CD14-positive monocyte (primary cell): Measurements from ENCODE around the gene FBXO45. TPM values are rescaled to one million over a fixed set of nuclear protein-coding genes. Genes with fewer than 3 reads are reported as not detected.
A peak's percentile ranks its signal among the peaks of the same experiment; 100 is the strongest.

Source experiments
- DNase-seq, 3 donors: peaks; one replicate each; pipeline ENCODE4 v3.0.0-alpha.2; 2011 to 2022
- H2AFZ ChIP-seq: 2 replicates; pipeline ENCODE4 v1.6.0; 2012; ENCODE audit warnings: mild to moderate bottlenecking, low read depth, low read length, inconsistent platforms; ENCODE audit not compliant: insufficient read depth, poor library complexity, severe bottlenecking
- H3K27ac ChIP-seq, 2 donors: 1 replicate in 1 of 2; 2 replicates in 1 of 2; pipeline ENCODE4 v1.5.1; 2012 to 2013; ENCODE audit warnings: low read length in 2 of 2, control low read depth in 1 of 2, inconsistent platforms in 1 of 2, low read depth in 1 of 2, mild to moderate bottlenecking in 1 of 2
- H3K27me3 ChIP-seq, 2 donors: one replicate each; pipeline versions ENCODE4 v1.6.0 to v1.6.1; 2011 to 2013; ENCODE audit warnings: low read length in 2 of 2; ENCODE audit not compliant: control insufficient read depth in 2 of 2, insufficient read depth in 2 of 2
- H3K36me3 ChIP-seq, 2 donors: replicated peaks in 1 of 2; 1 replicate in 1 of 2; 2 replicates in 1 of 2; pipeline versions ENCODE4 v1.5.1 to v1.6.1; 2012 to 2013; ENCODE audit warnings: low read length in 2 of 2, control low read depth in 1 of 2, inconsistent platforms in 1 of 2, mild to moderate bottlenecking in 1 of 2; ENCODE audit not compliant: insufficient read depth in 2 of 2, control insufficient read depth in 1 of 2
- H3K4me1 ChIP-seq, 2 donors: 1 replicate in 1 of 2; 2 replicates in 1 of 2; pipeline versions ENCODE4 v1.5.1 to v1.6.1; 2012 to 2013; ENCODE audit warnings: low read length in 2 of 2, control low read depth in 1 of 2, inconsistent platforms in 1 of 2, mild to moderate bottlenecking in 1 of 2, moderate library complexity in 1 of 2; ENCODE audit not compliant: insufficient read depth in 2 of 2, control insufficient read depth in 1 of 2
- H3K4me2 ChIP-seq: replicated peaks from 2 replicates; pipeline ENCODE3; 2012; ENCODE audit warnings: low read length, moderate library complexity, mild to moderate bottlenecking; ENCODE audit not compliant: poor library complexity, severe bottlenecking; ENCODE audit errors: extremely low read depth
- H3K4me3 ChIP-seq, 3 experiments: fragments of 200-600 bp in 1 of 3; sonication (generic) in 1 of 3; replicated peaks in 1 of 3; 1 replicate in 2 of 3; 2 replicates in 1 of 3; pipeline ENCODE4 v1.5.1; 2011 to 2013; ENCODE audit warnings: low read length in 3 of 3, mild to moderate bottlenecking in 3 of 3, control low read depth in 2 of 3, low read depth in 2 of 3, inconsistent platforms in 1 of 3, moderate library complexity in 1 of 3
- H3K79me2 ChIP-seq: 2 replicates; pipeline ENCODE4 v1.6.0; 2012; ENCODE audit warnings: mild to moderate bottlenecking, control low read depth, inconsistent platforms, low read length, moderate library complexity; ENCODE audit not compliant: insufficient read depth
- H3K9ac ChIP-seq: 2 replicates; pipeline ENCODE4 v1.6.0; 2017; ENCODE audit warnings: low read length, mild to moderate bottlenecking; ENCODE audit not compliant: insufficient read depth, poor library complexity, severe bottlenecking
- H3K9me3 ChIP-seq, 2 donors: replicated peaks in 1 of 2; 1 replicate in 1 of 2; 2 replicates in 1 of 2; pipeline versions ENCODE4 v1.5.1 to v1.6.1; 2012 to 2013; ENCODE audit warnings: low read length in 2 of 2, control low read depth in 1 of 2; ENCODE audit not compliant: control insufficient read depth in 1 of 2, insufficient read depth in 1 of 2
- H4K20me1 ChIP-seq: 2 replicates; pipeline ENCODE4 v1.6.0; 2012; ENCODE audit warnings: mild to moderate bottlenecking, low read length, control low read depth, moderate library complexity; ENCODE audit not compliant: insufficient read depth
- H3K27ac Mint-ChIP-seq, 7 donors: one replicate each; pipeline ENCODE4 v1.8.0; 2020; ENCODE audit warnings: mild to moderate bottlenecking in 7 of 7, mixed read lengths in 7 of 7, moderate library complexity in 6 of 7, inconsistent platforms in 2 of 7
- H3K27me3 Mint-ChIP-seq, 3 donors: one replicate each; pipeline ENCODE4 v1.8.0; 2021 to 2022; ENCODE audit warnings: low read depth in 3 of 3, mild to moderate bottlenecking in 3 of 3, mixed read lengths in 3 of 3, moderate library complexity in 3 of 3, inconsistent platforms in 1 of 3
- H3K36me3 Mint-ChIP-seq, 2 donors: one replicate each; pipeline ENCODE4 v1.8.0; 2020; ENCODE audit warnings: mixed read lengths in 2 of 2, inconsistent platforms in 1 of 2, mild to moderate bottlenecking in 1 of 2
- H3K4me1 Mint-ChIP-seq: one replicate; pipeline ENCODE4 v1.8.0; 2020; ENCODE audit warnings: mild to moderate bottlenecking, mixed read lengths
- H3K4me3 Mint-ChIP-seq, 2 donors: one replicate each; pipeline ENCODE4 v1.8.0; 2020; ENCODE audit warnings: mild to moderate bottlenecking in 2 of 2, mixed read lengths in 2 of 2, moderate library complexity in 1 of 2
- H3K9me3 Mint-ChIP-seq, 7 donors: one replicate each; pipeline ENCODE4 v1.8.0; 2020 to 2022; ENCODE audit warnings: mixed read lengths in 7 of 7, mild to moderate bottlenecking in 6 of 7, moderate library complexity in 6 of 7, inconsistent platforms in 2 of 7
- CTCF ChIP-seq: fragments of 200-600 bp; IDR thresholded peaks from one replicate; pipeline ENCODE4 v1.8.0; 2022; ENCODE audit warnings: antibody characterized with exemption, mild to moderate bottlenecking
- WGBS: methylation state at CpG from one replicate; pipeline ENCODE4 v1.1.5; 2013; ENCODE audit warnings: missing lambda C conversion rate; ENCODE audit not compliant: insufficient coverage; 5-methylcytosine and 5-hydroxymethylcytosine counted together
- intact Hi-C, 2 donors: fragments of 100-400 bp; cut with micrococcal nuclease; formaldehyde crosslinking; loops; one replicate each; pipeline versions ENCODE4 v1.15.0 to v1.15.1; 2023
- polyA plus RNA-seq, 3 donors: library from polyadenylated mRNA; depleted of rRNA in 1 of 3; unstranded in 2 of 3; stranded (reverse) in 1 of 3; fragments of 300-500 nt in 2 of 3; fragments of >200 nt in 1 of 3; fragmentation: Illumina TruSeq in 2 of 3; gene quantifications; 1 replicate in 2 of 3; 2 replicates in 1 of 3; pipeline ENCODE4 v1.2.3, GENCODE V29; 2012 to 2021

The FBXO45 gene
- polyA plus RNA-seq, 3 donors = 1.8 to 2.8 (median 2.3) TPM

GRCh38 chr3:196559826-196560225, 8.6 kb upstream of the FBXO45 start:
- H3K27me3 Mint-ChIP-seq = no peaks in the 10 kb centered on the region
- Histone ChIP-seq H3K4me3 (no peak overlapping the region), H3K9me3 (no peaks in the 10 kb centered on the region), H3K27me3 (no peaks in the 10 kb centered on the region), H3K4me1 (peaks cover 4 to 15% of the 10 kb centered on the region in 2 donors), H3K9ac (peak overlapping the region; percentile 4), H3K27ac (no peak overlapping the region), H4K20me1 (no peaks in the 10 kb centered on the region), H3K4me2 (no peak overlapping the region), H3K79me2 (peaks cover 28% of the 10 kb centered on the region), H2AFZ (no peak overlapping the region), H3K36me3 (peaks cover 10 to 51% of the 10 kb centered on the region in 2 donors)
- H3K36me3 Mint-ChIP-seq = peaks cover 29 to 42% of the 10 kb centered on the region in 2 donors
- H3K27ac Mint-ChIP-seq = no peak overlapping the region
- no peak for TF ChIP-seq CTCF
- H3K4me3 Mint-ChIP-seq = no peak overlapping the region
- no peaks in the 10 kb centered on the region for H3K9me3 Mint-ChIP-seq
- H3K4me1 Mint-ChIP-seq = peaks cover 19% of the 10 kb centered on the region
- WGBS = 75% methylated on average over 2 of the region's 3 CpGs
- intact Hi-C loops = no loop called here
- DNase-seq = no peak

- peaks cover 31 to 45% of the 10 kb centered on the region in 2 donors for H3K36me3 Mint-ChIP-seq
- H3K9me3 Mint-ChIP-seq = no peaks in the 10 kb centered on the region
- no peaks in the 10 kb centered on the region for H3K27me3 Mint-ChIP-seq
- H3K4me2 ChIP-seq = no peak overlapping the region
- no peak overlapping the region for H3K4me3 Mint-ChIP-seq
- no peak overlapping the region for H3K27ac ChIP-seq
- peaks cover 15 to 58% of the 10 kb centered on the region in 2 donors for H3K36me3 ChIP-seq
- H3K4me1 Mint-ChIP-seq = peaks cover 21% of the 10 kb centered on the region
- H3K79me2 ChIP-seq = peaks cover 58% of the 10 kb centered on the region
- no peak overlapping the region for H3K4me3 ChIP-seq
- 6% methylated on average over 2 of the region's 9 CpGs for WGBS
- H3K27me3 ChIP-seq = no peaks in the 10 kb centered on the region
- H3K9ac ChIP-seq = no peak overlapping the region
- DNase-seq = no peak
- no peak for TF ChIP-seq CTCF
- no peak overlapping the region for H2AFZ ChIP-seq
- peaks cover 8 to 17% of the 10 kb centered on the region in 2 donors for H3K4me1 ChIP-seq
- H3K27ac Mint-ChIP-seq = peak overlapping the region in 2 of 7 donors; percentile 27 to 78
- no peaks in the 10 kb centered on the region for H4K20me1 ChIP-seq
- no peaks in the 10 kb centered on the region for H3K9me3 ChIP-seq
- intact Hi-C loops = no loop called here
Observed at GRCh38 chr3:196563721-196564225, 4.7 kb upstream of the FBXO45 start.
